Suprapubic skin (tissue), 4 donors: Measurements from ENCODE around the gene ANK2. TPM values are rescaled to one million over a fixed set of nuclear protein-coding genes. Genes with fewer than 3 reads are reported as not detected.

ENCODE experiments used
- DNase-seq, 2 donors: peaks; one replicate each; pipeline ENCODE4 v3.0.0-alpha.2; 2019; ENCODE audit warnings: low spot score in 2 of 2
- H3K27ac ChIP-seq: fragments of 200-600 bp; sonication (generic); one replicate; pipeline ENCODE4 v1.5.1; 2019
- H3K27me3 ChIP-seq: fragments of 200-600 bp; sonication (generic); one replicate; pipeline ENCODE4 v1.5.1; 2019
- H3K36me3 ChIP-seq: fragments of 200-600 bp; sonication (generic); one replicate; pipeline ENCODE4 v1.5.1; 2019
- H3K4me1 ChIP-seq: fragments of 200-600 bp; sonication (generic); one replicate; pipeline ENCODE4 v1.5.1; 2019
- H3K4me3 ChIP-seq: fragments of 200-600 bp; sonication (generic); one replicate; pipeline ENCODE4 v1.5.1; 2019; ENCODE audit warnings: mild to moderate bottlenecking
- H3K9me3 ChIP-seq: fragments of 200-600 bp; sonication (generic); one replicate; pipeline ENCODE4 v1.5.1; 2019
- CTCF ChIP-seq, 2 donors: fragments of 200-600 bp in 1 of 2; fragments of 450-650 bp in 1 of 2; sonication (generic) in 1 of 2; IDR thresholded peaks; one replicate each; pipeline ENCODE4 v1.5.1; 2016 to 2019; ENCODE audit warnings: antibody characterized with exemption in 2 of 2, mild to moderate bottlenecking in 1 of 2, moderate library complexity in 1 of 2
- EP300 ChIP-seq: sonication (generic); formaldehyde crosslinking; IDR thresholded peaks from one replicate; pipeline ENCODE4 v1.6.1; 2017; ENCODE audit warnings: antibody characterized with exemption
- POLR2A ChIP-seq, 2 donors: fragments of 450-650 bp; IDR thresholded peaks; one replicate each; pipeline ENCODE4 v1.6.1; 2017; ENCODE audit warnings: antibody characterized with exemption in 2 of 2, mild to moderate bottlenecking in 2 of 2, moderate library complexity in 2 of 2
- POLR2AphosphoS5 ChIP-seq, 3 donors: sonication (generic); formaldehyde crosslinking; IDR thresholded peaks; one replicate each; pipeline ENCODE4 v1.6.1; 2017; ENCODE audit warnings: antibody characterized with exemption in 3 of 3
- WGBS: methylation state at CpG from one replicate; pipeline ENCODE4 v1.1.5; 2018; 5-methylcytosine and 5-hydroxymethylcytosine counted together
- total RNA-seq, 4 donors: library from RNA; depleted of rRNA; stranded (reverse); fragments of >200 nt; gene quantifications; one replicate each; pipeline ENCODE4 v1.1.0, GENCODE V29; 2016

The ANK2 gene
- total RNA-seq, 4 donors from 2014 or later = 7.7 to 15.2 (median 11.2) TPM

- Histone ChIP-seq H3K27me3 (no peaks in the 10 kb centered on the region), H3K36me3 (no peaks in the 10 kb centered on the region), H3K4me3 (no peak overlapping the region), H3K4me1 (no peaks in the 10 kb centered on the region), H3K27ac (no peak overlapping the region), H3K9me3 (no peaks in the 10 kb centered on the region)
- WGBS = 83% methylated on average over 7 of the region's 7 CpGs
- DNase-seq = no peak
- no peak for TF ChIP-seq CTCF (IDR thresholded peaks at IDR 0.05)
- TF ChIP-seq EP300 = no peak
- TF ChIP-seq POLR2AphosphoS5 (IDR thresholded peaks at IDR 0.05) = no peak
- TF ChIP-seq POLR2A (IDR thresholded peaks at IDR 0.05) = no peak
These were observed 19.9 kb downstream of the ANK2 start for GRCh38 chr4:113069212-113069892.

GRCh38 chr4:113070755-113071154, 21.3 kb downstream of the ANK2 start:
- Histone ChIP-seq H3K27me3 (no peaks in the 10 kb centered on the region), H3K4me1 (no peaks in the 10 kb centered on the region), H3K36me3 (no peaks in the 10 kb centered on the region), H3K27ac (no peak overlapping the region), H3K4me3 (no peak overlapping the region), H3K9me3 (no peaks in the 10 kb centered on the region)
- TF ChIP-seq POLR2A (IDR thresholded peaks at IDR 0.05) = no peak
- no peak for TF ChIP-seq CTCF (IDR thresholded peaks at IDR 0.05)
- no peak for TF ChIP-seq POLR2AphosphoS5 (IDR thresholded peaks at IDR 0.05)
- no peak for TF ChIP-seq EP300
- WGBS = 52% methylated on average over 2 of the region's 2 CpGs
- no peak for DNase-seq

GRCh38 chr4:113071274-113071673, 21.8 kb downstream of the ANK2 start:
- DNase-seq = no peak
- Histone ChIP-seq H3K4me3 (no peak overlapping the region), H3K27ac (no peak overlapping the region), H3K4me1 (no peaks in the 10 kb centered on the region), H3K36me3 (no peaks in the 10 kb centered on the region), H3K27me3 (no peaks in the 10 kb centered on the region), H3K9me3 (no peaks in the 10 kb centered on the region)
- TF ChIP-seq POLR2AphosphoS5 (IDR thresholded peaks at IDR 0.05) = no peak
- no peak for TF ChIP-seq POLR2A (IDR thresholded peaks at IDR 0.05)
- TF ChIP-seq EP300 = no peak
- TF ChIP-seq CTCF (IDR thresholded peaks at IDR 0.05) = no peak
- 86% methylated on average over 4 of the region's 4 CpGs for WGBS

GRCh38 chr4:113071805-113072204, 22.4 kb downstream of the ANK2 start:
- Histone ChIP-seq H3K4me3 (no peak overlapping the region), H3K4me1 (no peaks in the 10 kb centered on the region), H3K9me3 (no peaks in the 10 kb centered on the region), H3K36me3 (no peaks in the 10 kb centered on the region), H3K27me3 (no peaks in the 10 kb centered on the region), H3K27ac (no peak overlapping the region)
- no peak for DNase-seq
- TF ChIP-seq POLR2AphosphoS5 (IDR thresholded peaks at IDR 0.05) (no peak), EP300 (no peak), CTCF (IDR thresholded peaks at IDR 0.05) (no peak), POLR2A (IDR thresholded peaks at IDR 0.05) (no peak)
- 82% methylated on average over 2 of the region's 2 CpGs for WGBS

- Histone ChIP-seq H3K27ac (no peak overlapping the region), H3K4me3 (no peak overlapping the region), H3K36me3 (no peaks in the 10 kb centered on the region), H3K4me1 (no peaks in the 10 kb centered on the region), H3K27me3 (no peaks in the 10 kb centered on the region), H3K9me3 (no peaks in the 10 kb centered on the region)
- no peak for DNase-seq
- WGBS = 86% methylated on average over 9 of the region's 9 CpGs
- no peak for TF ChIP-seq EP300
- TF ChIP-seq CTCF (IDR thresholded peaks at IDR 0.05) = no peak
- TF ChIP-seq POLR2A (IDR thresholded peaks at IDR 0.05) = no peak
- TF ChIP-seq POLR2AphosphoS5 (IDR thresholded peaks at IDR 0.05) = no peak
These were observed 24.1 kb downstream of the ANK2 start for GRCh38 chr4:113073451-113074005.
